OCI-LY7 (cell line): ENCODE measurements around the gene SLC16A2.

ENCODE experiments used
- CTCF ChIP-seq: fragments of 200-600 bp; sonication (generic); conservative IDR thresholded peaks from 2 replicates; pipeline ENCODE4 v1.5.1; 2014; ENCODE audit warnings: mild to moderate bottlenecking, antibody characterized with exemption, low read length, moderate library complexity, mixed read lengths
- EZH2phosphoT487 ChIP-seq: fragments of 200-600 bp; sonication (generic); IDR thresholded peaks from 2 replicates; pipeline ENCODE4 v1.6.1; 2018; ENCODE audit warnings: low read depth, borderline replicate concordance, mild to moderate bottlenecking, mixed run types, antibody characterized with exemption, low read length, moderate library complexity, mixed read lengths

GRCh38 chrX:74395556-74395955, 25.7 kb upstream of the SLC16A2 start:
- no peak for TF ChIP-seq CTCF
- no peak for TF ChIP-seq EZH2phosphoT487
